ENCODE measurements around the gene MORN1. TPM values are rescaled to one million over a fixed set of nuclear protein-coding genes. Genes with fewer than 3 reads are reported as not detected.

Gene MORN1
- total RNA-seq, 1 donor from 2014 or later: 24.3 TPM

DNA sequence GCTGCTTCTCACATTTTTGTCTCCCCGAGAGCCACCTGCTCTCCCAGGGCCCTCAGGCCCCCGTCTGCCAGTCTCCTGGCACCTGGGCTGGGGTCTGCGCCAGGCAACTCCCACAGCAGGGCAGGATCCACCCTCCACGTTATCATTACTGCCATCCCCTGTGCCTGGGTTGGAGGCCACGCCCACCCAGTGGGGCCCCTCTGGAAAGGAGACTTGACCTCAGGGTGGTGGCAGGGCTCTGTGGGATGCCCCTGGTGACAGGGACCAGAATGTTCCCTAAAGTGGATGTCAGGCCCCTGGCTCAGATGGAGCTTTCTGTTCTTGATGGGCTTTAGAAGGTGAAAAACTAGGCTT lies 96.7 kb downstream of the MORN1 start:
- no peak overlapping the region for H3K27ac Mint-ChIP-seq
- H3K4me1 Mint-ChIP-seq: peaks cover 30% of the 10 kb centered on the region
- no peaks in the 10 kb centered on the region for H3K9me3 Mint-ChIP-seq
- peaks cover 4% of the 10 kb centered on the region for H3K36me3 Mint-ChIP-seq
- no peaks in the 10 kb centered on the region for H3K27me3 Mint-ChIP-seq (ENCODE audit: low read depth)
- no peak for DNase-seq (ENCODE audit: low spot score in 2 of 2, unreplicated experiment in 2 of 2)
- no peak overlapping the region for H3K4me3 Mint-ChIP-seq
- TF ChIP-seq, protein P1, sequence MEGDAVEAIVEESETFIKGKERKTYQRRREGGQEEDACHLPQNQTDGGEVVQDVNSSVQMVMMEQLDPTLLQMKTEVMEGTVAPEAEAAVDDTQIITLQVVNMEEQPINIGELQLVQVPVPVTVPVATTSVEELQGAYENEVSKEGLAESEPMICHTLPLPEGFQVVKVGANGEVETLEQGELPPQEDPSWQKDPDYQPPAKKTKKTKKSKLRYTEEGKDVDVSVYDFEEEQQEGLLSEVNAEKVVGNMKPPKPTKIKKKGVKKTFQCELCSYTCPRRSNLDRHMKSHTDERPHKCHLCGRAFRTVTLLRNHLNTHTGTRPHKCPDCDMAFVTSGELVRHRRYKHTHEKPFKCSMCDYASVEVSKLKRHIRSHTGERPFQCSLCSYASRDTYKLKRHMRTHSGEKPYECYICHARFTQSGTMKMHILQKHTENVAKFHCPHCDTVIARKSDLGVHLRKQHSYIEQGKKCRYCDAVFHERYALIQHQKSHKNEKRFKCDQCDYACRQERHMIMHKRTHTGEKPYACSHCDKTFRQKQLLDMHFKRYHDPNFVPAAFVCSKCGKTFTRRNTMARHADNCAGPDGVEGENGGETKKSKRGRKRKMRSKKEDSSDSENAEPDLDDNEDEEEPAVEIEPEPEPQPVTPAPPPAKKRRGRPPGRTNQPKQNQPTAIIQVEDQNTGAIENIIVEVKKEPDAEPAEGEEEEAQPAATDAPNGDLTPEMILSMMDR (IDR thresholded peaks at IDR 0.05; ENCODE audit: unreplicated experiment): no peak

DNA sequence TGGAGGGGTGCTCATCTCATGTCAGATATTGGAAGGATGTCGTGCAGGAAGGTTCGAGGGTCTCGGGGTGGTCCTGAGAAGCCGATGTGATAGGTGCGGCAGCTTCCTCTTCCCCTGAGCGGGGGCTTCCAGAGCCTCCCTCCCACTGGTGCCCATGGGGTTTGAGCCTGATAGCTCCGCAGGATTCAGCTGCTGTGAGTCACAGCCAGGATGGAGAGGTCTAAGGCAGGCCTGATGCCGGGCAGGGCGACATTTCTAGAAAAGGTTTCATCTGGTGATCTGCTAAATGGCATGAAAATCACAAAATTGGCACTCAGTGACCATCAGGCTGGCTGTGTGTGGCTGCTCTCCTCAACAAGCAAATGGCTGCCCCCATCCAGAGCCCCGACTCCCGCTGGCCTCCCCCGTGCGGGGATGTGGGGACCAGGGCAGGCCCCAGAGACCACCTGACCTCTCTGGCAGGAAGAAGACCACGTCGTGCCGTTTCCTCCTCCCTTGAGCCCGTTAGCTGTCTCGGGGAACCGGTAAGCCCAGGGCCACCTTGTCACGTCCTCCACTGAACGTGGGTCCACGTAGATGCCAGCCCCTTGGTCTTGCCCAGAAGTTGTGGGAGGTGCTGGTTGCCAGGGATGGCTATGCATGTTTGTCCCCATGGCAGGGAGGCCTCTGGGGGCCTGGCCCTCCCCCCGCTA lies 97.2 kb downstream of the MORN1 start:
- Mint-ChIP-seq H3K36me3 (peaks cover 4% of the 10 kb centered on the region), H3K9me3 (no peaks in the 10 kb centered on the region), H3K27me3 (ENCODE audit: low read depth) (no peaks in the 10 kb centered on the region), H3K4me3 (no peak overlapping the region), H3K4me1 (peaks cover 25% of the 10 kb centered on the region), H3K27ac (peak overlapping the region; percentile 57)
- TF ChIP-seq, protein P1 (IDR thresholded peaks at IDR 0.05; ENCODE audit: unreplicated experiment): no peak
- no peak for DNase-seq (ENCODE audit: low spot score in 2 of 2, unreplicated experiment in 2 of 2)

- Mint-ChIP-seq H3K4me3 (no peak overlapping the region), H3K27ac (no peak overlapping the region), H3K36me3 (peaks cover 4% of the 10 kb centered on the region), H3K4me1 (peaks cover 19% of the 10 kb centered on the region), H3K9me3 (no peaks in the 10 kb centered on the region), H3K27me3 (ENCODE audit: low read depth) (no peaks in the 10 kb centered on the region)
- DNase-seq (ENCODE audit: low spot score in 2 of 2, unreplicated experiment in 2 of 2): no peak
- TF ChIP-seq, protein P1 (IDR thresholded peaks at IDR 0.05; ENCODE audit: unreplicated experiment): no peak
Measured at GRCh38 chr1:2292725-2293450, 98.5 kb downstream of the MORN1 start.

- H3K27ac Mint-ChIP-seq: no peak overlapping the region
- DNase-seq (ENCODE audit: low spot score in 2 of 2, unreplicated experiment in 2 of 2): no peak
- H3K4me1 Mint-ChIP-seq: peaks cover 19% of the 10 kb centered on the region
- no peaks in the 10 kb centered on the region for H3K9me3 Mint-ChIP-seq
- peaks cover 5% of the 10 kb centered on the region for H3K36me3 Mint-ChIP-seq
- no peaks in the 10 kb centered on the region for H3K27me3 Mint-ChIP-seq (ENCODE audit: low read depth)
- TF ChIP-seq, protein P1 (IDR thresholded peaks at IDR 0.05; ENCODE audit: unreplicated experiment): no peak
- no peak overlapping the region for H3K4me3 Mint-ChIP-seq
Measured at GRCh38 chr1:2291577-2291976, 99.8 kb downstream of the MORN1 start.

GRCh38 chr1:2290595-2291510 lies 100.5 kb downstream of the MORN1 start:
- Mint-ChIP-seq H3K4me1 (peaks cover 19% of the 10 kb centered on the region), H3K27ac (peak overlapping the region; percentile 79), H3K36me3 (peaks cover 3% of the 10 kb centered on the region), H3K27me3 (ENCODE audit: low read depth) (no peaks in the 10 kb centered on the region), H3K9me3 (no peaks in the 10 kb centered on the region), H3K4me3 (no peak overlapping the region)
- TF ChIP-seq, protein P1 (IDR thresholded peaks at IDR 0.05; ENCODE audit: unreplicated experiment): no peak
- DNase-seq (ENCODE audit: low spot score in 2 of 2, unreplicated experiment in 2 of 2): no peak

Measured in mesothelial cell of epicardium (in vitro differentiated cells).